Body of pancreas (tissue), 4 donors: ENCODE measurements around the gene SCIN. TPM values are rescaled to one million over a fixed set of nuclear protein-coding genes. Genes with fewer than 3 reads are reported as not detected.

Source experiments
- ATAC-seq: fragments of 150-250 bp; one replicate; pipeline ENCODE4 v1.9.1; 2016
- DNase-seq, 4 donors: peaks; one replicate each; pipeline ENCODE4 v3.0.0-alpha.2; 2019
- H3K27ac ChIP-seq, 4 donors: fragments of 200-600 bp; sonication (generic); 1 replicate in 3 of 4; 2 replicates in 1 of 4; pipeline versions ENCODE4 v1.5.1 to v1.6.1; 2016 to 2019; ENCODE audit warnings: mild to moderate bottlenecking in 1 of 4, mixed read lengths in 1 of 4, moderate library complexity in 1 of 4
- H3K27me3 ChIP-seq, 2 donors: fragments of 200-600 bp; sonication (generic); one replicate each; pipeline ENCODE4 v1.6.0; 2016; ENCODE audit warnings: mild to moderate bottlenecking in 1 of 2
- H3K36me3 ChIP-seq, 2 donors: fragments of 200-600 bp; sonication (generic); replicated peaks in 1 of 2; 2 replicates each; pipeline ENCODE4 v1.5.1; 2016; ENCODE audit warnings: low read depth in 2 of 2; ENCODE audit not compliant: insufficient read depth in 1 of 2
- H3K4me1 ChIP-seq: fragments of 200-600 bp; sonication (generic); one replicate; pipeline ENCODE4 v1.6.0; 2016
- H3K4me3 ChIP-seq, 2 donors: fragments of 200-600 bp; sonication (generic); 1 replicate in 1 of 2; 2 replicates in 1 of 2; pipeline ENCODE4 v1.5.1; 2016 to 2019
- H3K9me3 ChIP-seq, 3 donors: fragments of 200-600 bp; sonication (generic); 1 replicate in 2 of 3; 2 replicates in 1 of 3; pipeline ENCODE4 v1.5.1; 2016
- POLR2A ChIP-seq, 3 donors: fragments of 450-650 bp; IDR thresholded peaks; one replicate each; pipeline ENCODE4 v1.6.1; 2016; ENCODE audit warnings: antibody characterized with exemption in 3 of 3, mild to moderate bottlenecking in 2 of 3
- WGBS, 2 donors: methylation state at CpG; one replicate each; pipeline ENCODE4 v1.1.5; 2017; 5-methylcytosine and 5-hydroxymethylcytosine counted together
- intact Hi-C: fragments of 100-400 bp; cut with DNase I; formaldehyde crosslinking; loops from one replicate; pipeline ENCODE4 v1.15.1; 2023
- total RNA-seq, 2 donors: library from RNA; depleted of rRNA; stranded (reverse); fragments of >200 nt; gene quantifications; one replicate each; pipeline ENCODE4 v1.1.0, GENCODE V29; 2016
- TF ChIP-seq, protein P1 (sequence below), 7 experiments: fragments of 450-650 bp in 4 of 7; fragments of 200-600 bp in 3 of 7; sonication (generic) in 3 of 7; IDR thresholded peaks; one replicate each; pipeline ENCODE4 v1.5.1; 2016 to 2019; ENCODE audit warnings: antibody characterized with exemption in 7 of 7

Gene SCIN
- total RNA-seq, 2 donors from 2014 or later = 1.3 TPM; not detected in 1

- no peak overlapping the region for H3K4me3 ChIP-seq
- TF ChIP-seq, protein P1, sequence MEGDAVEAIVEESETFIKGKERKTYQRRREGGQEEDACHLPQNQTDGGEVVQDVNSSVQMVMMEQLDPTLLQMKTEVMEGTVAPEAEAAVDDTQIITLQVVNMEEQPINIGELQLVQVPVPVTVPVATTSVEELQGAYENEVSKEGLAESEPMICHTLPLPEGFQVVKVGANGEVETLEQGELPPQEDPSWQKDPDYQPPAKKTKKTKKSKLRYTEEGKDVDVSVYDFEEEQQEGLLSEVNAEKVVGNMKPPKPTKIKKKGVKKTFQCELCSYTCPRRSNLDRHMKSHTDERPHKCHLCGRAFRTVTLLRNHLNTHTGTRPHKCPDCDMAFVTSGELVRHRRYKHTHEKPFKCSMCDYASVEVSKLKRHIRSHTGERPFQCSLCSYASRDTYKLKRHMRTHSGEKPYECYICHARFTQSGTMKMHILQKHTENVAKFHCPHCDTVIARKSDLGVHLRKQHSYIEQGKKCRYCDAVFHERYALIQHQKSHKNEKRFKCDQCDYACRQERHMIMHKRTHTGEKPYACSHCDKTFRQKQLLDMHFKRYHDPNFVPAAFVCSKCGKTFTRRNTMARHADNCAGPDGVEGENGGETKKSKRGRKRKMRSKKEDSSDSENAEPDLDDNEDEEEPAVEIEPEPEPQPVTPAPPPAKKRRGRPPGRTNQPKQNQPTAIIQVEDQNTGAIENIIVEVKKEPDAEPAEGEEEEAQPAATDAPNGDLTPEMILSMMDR (IDR thresholded peaks at IDR 0.05) = no peak
- TF ChIP-seq POLR2A (IDR thresholded peaks at IDR 0.05) = no peak
- WGBS, 2 donors = 45 to 46% methylated on average over 4 of the region's 4 CpGs
- DNase-seq = no peak
- H3K27ac ChIP-seq = no peak overlapping the region
- no peaks in the 10 kb centered on the region for H3K9me3 ChIP-seq
- intact Hi-C loops = no loop called here
- H3K36me3 ChIP-seq = no peaks in the 10 kb centered on the region
- H3K27me3 ChIP-seq = no peaks in the 10 kb centered on the region
- H3K4me1 ChIP-seq = no peaks in the 10 kb centered on the region
- no peak for ATAC-seq
Observed at GRCh38 chr7:12625836-12626235, 55.3 kb downstream of the SCIN start.

GRCh38 chr7:12629816-12630512, 59.4 kb downstream of the SCIN start:
- intact Hi-C loops = no loop called here
- Histone ChIP-seq H3K27me3 (no peaks in the 10 kb centered on the region), H3K4me3 (no peak overlapping the region), H3K27ac (no peak overlapping the region), H3K4me1 (no peaks in the 10 kb centered on the region), H3K9me3 (no peaks in the 10 kb centered on the region), H3K36me3 (no peaks in the 10 kb centered on the region)
- no peak for ATAC-seq
- DNase-seq = no peak
- TF ChIP-seq, protein P1 (IDR thresholded peaks at IDR 0.05) = no peak
- no peak for TF ChIP-seq POLR2A (IDR thresholded peaks at IDR 0.05)
- 69 to 73% methylated on average over 5 of the region's 5 CpGs for WGBS, 2 donors

DNA sequence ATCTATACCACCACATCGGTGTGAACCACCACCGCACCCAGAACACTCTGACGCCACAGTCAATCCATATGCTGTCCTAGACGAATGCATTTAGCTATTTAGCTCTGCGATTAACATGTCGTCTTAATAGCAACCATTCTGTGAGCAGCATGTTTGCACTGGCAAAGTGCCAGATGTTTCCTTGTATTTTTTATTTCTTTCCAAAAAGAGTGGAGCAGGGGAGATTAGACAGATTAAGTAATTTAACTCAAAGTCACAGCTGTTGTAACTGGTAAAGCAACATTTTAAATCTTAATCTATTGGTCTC, 59.9 kb downstream of the SCIN start:
- TF ChIP-seq POLR2A (IDR thresholded peaks at IDR 0.05) = no peak
- TF ChIP-seq, protein P1 (IDR thresholded peaks at IDR 0.05) = no peak
- no peak overlapping the region for H3K27ac ChIP-seq

GRCh38 chr7:12633582-12633981, 63.1 kb downstream of the SCIN start:
- DNase-seq (no peak), ATAC-seq (no peak)
- Histone ChIP-seq H3K4me1 (peaks cover 5% of the 10 kb centered on the region), H3K36me3 (no peaks in the 10 kb centered on the region), H3K27ac (no peak overlapping the region), H3K9me3 (no peaks in the 10 kb centered on the region), H3K27me3 (no peaks in the 10 kb centered on the region), H3K4me3 (no peak overlapping the region)
- intact Hi-C loops = no loop called here
- 63 to 66% methylated on average over 4 of the region's 4 CpGs for WGBS, 2 donors
- TF ChIP-seq, protein P1 (IDR thresholded peaks at IDR 0.05) = no peak
- no peak for TF ChIP-seq POLR2A (IDR thresholded peaks at IDR 0.05)

More for the DNA sequence above, 59.9 kb downstream of the SCIN start:
- no peaks in the 10 kb centered on the region for H3K9me3 ChIP-seq
- H3K4me1 ChIP-seq = no peaks in the 10 kb centered on the region
- no peak overlapping the region for H3K4me3 ChIP-seq
- WGBS, 2 donors = 27 to 33% methylated on average over 6 of the region's 6 CpGs
- intact Hi-C loops = no loop called here
- ATAC-seq (no peak), DNase-seq (no peak)
- H3K36me3 ChIP-seq = no peaks in the 10 kb centered on the region
- no peaks in the 10 kb centered on the region for H3K27me3 ChIP-seq

- Histone ChIP-seq H3K27ac (no peak overlapping the region), H3K27me3 (no peaks in the 10 kb centered on the region), H3K4me1 (peaks cover 5% of the 10 kb centered on the region), H3K36me3 (no peaks in the 10 kb centered on the region), H3K4me3 (no peak overlapping the region), H3K9me3 (no peaks in the 10 kb centered on the region)
- DNase-seq (no peak), ATAC-seq (no peak)
- intact Hi-C loops = no loop called here
- TF ChIP-seq, protein P1 (IDR thresholded peaks at IDR 0.05) = no peak
- TF ChIP-seq POLR2A (IDR thresholded peaks at IDR 0.05) = no peak
- WGBS, 2 donors = 40 to 51% methylated on average over 6 of the region's 6 CpGs
Observed at GRCh38 chr7:12635830-12636229, 65.3 kb downstream of the SCIN start.
